NCI-H526 (cell line): ENCODE results near the gene EMID1.
A peak's percentile ranks its signal among the peaks of the same experiment; 100 is the strongest.

Experiments used
- DNase-seq, 2 experiments: peaks; one replicate each; lab custom pipeline; 2025; lab: John Stamatoyannopoulos, UW

Gene EMID1

DNA sequence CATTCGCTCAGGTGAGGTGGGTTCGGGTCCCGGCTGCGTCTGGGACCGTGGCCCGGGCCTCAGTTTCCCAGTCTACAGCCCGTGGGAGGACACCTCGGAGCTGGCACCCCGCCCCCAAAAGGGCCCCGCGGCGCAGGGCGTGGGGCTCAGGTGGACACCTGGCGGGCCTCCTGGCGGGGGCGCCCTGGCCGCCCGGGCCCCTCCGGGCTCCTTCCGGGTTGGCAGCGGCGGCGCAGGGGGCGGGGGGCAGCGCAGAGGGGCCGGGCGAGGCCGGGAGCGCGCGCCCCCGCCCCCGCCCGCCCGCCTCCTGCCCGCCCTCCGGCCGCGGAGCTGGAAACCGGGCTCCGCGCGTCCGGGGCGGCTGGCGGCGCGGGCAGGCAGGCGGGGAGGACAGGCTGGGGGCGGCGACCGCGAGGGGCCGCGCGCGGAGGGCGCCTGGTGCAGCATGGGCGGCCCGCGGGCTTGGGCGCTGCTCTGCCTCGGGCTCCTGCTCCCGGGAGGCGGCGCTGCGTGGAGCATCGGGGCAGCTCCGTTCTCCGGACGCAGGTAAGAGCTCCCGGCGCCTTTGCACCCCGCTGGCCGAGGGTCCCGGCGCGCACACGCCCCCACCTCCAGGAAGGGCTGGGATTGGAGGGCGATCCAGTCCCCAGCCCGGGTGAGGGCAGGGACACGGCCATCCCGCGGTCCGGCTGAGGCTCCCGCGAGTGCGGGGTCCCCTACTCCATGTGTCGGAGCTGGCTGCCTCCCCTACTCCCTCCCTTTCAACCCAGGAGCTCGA lies at the start of gene EMID1:
Gene EMID1, plus strand, starts transcription at position 303 of the 778 bp plus-strand sequence. Its CDS starts 143 bp downstream, at position 446.
- peak in 1 of 2 experiments; percentile 56 for DNase-seq

DNA sequence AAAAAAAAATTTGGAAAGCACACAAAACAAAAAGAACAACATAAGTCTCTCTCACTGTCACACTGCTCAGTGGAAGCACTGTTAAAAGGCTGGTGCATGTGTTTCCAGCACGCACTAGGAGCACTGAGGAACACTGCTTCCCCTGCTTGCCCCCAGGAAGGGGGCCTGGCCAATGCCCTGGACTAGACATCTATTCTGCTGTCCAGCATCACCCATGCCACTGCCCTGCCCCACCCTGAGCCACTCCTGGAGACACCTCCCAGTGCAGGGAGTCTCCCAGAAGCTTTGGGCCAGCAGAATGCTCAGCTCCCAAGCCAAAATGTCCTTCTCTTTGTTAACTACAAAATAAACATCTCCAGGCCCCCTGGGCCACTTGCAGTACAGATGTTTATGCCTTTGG lies 49.7 kb upstream of the EMID1 start:
- no peak for DNase-seq

DNA sequence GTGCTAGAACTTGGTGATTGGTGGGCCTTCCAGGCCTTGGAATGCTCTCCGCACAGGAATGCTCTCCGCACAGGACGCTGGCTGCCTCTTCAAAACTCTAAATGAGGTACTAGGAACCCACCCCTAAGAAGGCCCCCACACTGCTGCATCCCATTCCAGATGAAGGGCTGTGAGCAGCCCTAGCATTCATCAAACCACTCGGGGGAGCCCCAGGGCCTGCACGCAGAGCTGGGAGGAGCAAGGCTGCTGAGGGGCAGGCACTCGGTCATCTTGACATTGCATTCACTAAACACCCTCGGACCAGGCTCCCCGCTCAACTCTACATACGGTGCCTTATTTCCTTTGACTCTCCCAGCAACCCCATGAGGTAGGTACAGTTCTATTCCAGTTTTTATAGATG lies 49.2 kb upstream of the EMID1 start:
- DNase-seq, result peak in 1 of 2 experiments; percentile 6

DNA sequence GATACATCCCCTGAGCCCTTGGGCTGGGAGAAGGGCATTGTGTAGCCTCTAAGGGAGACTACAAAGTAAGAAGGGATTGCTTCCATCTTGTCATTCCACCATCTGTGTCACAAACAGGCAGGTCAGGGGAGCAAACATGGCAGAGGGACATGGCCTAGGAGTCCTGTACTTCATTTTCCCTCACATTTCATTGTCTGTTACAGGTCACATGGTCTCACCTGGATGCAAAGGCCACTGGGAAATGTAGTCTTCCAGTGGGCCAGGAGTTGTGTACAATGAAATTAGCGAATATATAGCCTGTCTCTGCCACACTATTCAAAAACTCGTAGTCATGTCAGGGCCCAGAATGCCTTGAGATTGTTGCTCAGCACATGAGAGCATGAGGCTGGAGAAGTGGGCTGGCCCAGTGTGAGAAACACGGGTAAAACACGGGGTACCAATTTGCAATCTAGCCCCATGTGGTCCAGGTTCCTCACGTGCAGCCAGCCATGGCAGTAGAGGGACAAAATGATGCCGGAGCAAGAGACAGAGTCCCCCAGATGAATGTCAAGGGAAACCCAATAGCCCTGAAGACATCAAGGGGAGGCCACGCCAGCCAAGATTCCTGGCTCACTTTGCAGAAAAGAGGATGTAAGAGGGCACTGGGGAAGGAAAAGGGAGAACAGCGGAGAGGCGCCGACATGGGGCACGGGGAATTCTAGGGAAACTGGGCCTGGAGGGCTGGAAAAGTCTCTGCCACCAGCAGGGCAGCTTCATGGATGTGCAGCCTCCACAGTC lies 47.7 kb upstream of the EMID1 start:
- DNase-seq, result peak in 1 of 2 experiments; percentile 8

DNA sequence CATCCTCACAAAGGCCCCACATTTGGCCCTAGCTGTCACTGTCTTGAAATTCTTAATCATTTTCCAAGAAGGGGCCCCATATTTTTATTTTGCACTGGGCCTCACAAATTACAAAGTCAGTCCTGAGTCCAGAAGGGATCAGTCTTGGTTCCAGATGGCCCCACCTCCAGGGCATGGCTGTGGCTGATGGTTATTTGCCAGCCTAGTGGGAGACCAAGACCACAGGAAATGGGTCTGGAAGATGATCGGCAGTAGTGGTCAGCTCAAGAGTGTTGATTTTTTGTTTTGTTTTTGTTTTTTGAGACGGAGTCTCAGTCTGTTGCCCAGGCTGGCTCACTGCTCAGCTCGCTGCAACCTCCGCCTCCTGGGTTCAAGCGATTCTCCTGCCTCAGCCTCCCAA lies 47.1 kb upstream of the EMID1 start:
- no peak for DNase-seq

DNA sequence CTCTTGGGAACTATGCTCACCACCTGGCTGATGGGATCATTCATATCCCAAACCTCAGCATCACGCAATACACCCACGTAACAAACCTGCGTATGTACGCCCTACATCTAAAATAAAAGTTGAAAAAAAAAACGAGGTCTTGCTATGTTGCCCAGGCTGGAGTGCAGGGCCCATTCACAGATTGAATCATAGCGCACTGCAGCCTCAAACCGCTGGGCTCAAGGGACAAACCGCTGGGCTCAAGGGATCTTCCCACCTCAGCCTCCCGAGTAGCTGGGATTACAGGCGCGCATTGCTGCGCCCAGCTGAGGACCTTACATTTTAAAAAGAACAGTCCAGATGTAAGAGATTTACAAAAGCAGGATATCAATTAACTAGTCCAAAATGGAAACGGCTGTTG lies 41.9 kb upstream of the EMID1 start:
- no peak for DNase-seq

DNA sequence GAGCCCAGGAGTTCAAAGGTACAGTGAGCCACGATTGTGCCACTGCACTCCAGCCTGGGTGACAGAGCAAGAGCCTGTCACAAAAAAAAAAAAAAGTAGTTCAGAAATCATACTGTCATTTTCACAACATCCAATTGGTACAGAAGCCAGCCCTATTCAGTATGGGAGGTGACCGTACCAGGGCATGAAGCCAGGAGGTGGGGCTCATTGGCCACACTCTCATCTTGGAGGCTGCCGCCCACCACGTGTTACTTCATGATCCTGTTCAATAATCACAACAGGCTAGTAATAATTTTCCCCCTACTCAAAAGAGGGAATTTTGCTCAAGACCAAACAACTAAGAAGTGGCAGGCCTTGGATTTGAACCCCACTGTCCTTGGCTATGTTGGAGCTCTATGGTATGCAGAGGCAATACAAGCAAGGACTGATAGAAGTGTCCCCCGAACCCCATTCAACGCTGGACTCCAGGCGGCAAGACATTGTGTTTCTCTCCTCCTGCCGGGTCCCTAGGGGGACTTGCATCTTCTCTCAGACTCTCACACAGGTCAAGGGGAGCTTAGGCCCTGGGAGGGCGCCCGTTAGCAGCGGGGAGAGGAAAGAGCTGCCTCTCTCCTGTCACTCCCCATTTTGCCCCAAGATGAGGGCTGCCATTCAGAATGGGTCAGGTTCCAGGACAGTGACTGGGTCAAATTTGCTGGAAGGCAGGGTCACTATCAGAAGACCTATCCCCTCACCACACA lies 40.2 kb upstream of the EMID1 start:
- DNase-seq, result no peak

DNA sequence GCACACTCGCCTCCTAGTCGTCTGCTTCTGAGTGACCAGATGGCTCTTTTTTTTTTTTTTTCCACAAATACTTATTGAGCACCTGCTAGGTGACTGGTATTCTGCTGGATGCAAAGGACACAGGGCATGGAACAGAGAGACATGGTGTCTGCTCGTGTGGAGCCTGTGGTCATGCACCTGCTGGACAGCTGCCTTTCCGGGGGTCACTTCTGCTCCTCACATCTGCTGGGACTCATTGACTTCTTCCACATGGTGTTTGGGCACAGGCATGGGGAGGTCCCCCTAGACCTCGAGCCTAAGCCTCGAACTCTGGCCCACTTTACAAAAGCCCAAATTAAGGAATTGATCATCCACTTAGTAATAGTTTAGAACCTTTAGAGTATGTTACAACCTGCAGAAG lies 39.5 kb upstream of the EMID1 start:
- no peak for DNase-seq

DNA sequence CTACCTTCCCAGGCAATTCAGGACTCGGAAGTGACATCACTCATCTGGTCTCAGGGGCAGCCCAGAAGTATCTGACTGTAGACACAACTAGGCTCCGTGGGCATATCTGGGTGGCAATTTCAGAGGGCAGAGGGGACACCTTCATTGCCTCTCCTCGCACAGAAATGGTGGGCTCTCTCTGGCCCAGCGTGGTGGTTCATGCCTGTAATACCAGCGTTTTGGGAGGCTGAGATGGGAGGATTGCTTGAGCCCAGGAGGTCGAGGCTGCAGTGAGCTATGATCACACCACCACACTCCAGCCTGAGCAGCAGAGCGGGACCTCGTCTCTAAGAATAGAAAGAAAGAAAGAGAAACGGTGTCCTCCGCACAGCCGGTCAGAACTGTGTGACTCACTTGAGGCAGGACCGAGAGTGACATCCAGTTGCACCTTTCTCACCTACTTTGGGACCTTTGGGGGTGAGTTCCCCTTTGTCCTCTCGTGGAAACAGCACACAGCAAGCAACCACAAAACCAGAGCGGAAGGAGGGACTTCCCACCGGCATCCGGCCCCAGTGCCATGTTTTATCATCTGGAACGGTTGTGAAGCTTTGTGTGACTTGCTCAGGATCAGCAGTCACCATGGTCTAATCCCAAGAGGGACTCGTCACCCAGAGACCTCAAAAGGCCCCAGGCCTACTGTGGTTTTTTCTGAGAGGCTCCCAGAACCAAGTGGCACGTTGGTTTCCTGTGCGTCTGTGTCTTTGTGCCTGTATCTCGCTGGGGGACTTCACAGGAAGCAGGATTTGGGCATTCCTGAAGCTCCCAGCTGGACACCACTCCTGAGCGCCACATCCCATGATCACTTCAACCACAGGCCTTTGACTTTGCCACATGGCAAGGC lies 38.4 kb upstream of the EMID1 start:
- DNase-seq, result no peak

DNA sequence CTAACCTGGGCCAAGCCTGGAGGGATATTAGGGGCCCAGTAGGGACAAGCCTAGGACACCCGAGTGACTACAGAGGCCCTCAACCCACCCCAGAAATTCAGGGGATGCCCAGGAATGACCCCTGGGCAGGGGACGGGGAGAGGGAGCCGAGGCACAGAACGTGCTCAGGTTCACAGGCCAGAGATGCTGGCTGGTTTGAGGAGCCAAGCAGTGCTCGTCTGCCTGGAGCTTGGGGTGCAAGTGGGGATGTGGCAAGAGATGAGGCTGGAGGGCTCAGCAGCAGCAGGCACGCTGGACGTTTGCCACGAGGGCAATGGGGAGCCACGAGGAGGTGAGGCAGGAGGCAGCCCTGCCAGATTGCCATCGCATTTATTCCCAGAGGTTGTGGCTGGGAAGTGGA lies 34.0 kb upstream of the EMID1 start:
- no peak for DNase-seq

DNA sequence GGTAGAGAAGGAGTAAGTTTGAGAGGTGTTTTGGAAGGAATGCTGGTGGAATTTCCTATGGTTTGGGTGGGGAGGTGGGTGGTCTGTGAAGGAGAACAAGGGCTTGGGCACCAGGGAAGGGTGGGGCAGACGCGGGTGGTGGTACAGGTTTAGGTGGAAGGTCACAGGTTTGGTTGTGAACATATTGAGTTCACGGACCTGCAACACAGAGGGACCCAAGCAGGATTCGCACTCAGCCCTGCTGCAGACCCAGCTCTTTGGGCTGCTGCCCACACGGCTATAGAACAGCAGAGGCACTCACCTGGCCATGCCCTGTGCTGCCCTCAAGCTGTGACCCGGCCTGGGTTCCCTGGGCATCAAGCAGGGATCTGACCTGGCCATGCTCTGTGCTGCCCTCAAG lies 33.5 kb upstream of the EMID1 start:
- DNase-seq, result no peak

DNA sequence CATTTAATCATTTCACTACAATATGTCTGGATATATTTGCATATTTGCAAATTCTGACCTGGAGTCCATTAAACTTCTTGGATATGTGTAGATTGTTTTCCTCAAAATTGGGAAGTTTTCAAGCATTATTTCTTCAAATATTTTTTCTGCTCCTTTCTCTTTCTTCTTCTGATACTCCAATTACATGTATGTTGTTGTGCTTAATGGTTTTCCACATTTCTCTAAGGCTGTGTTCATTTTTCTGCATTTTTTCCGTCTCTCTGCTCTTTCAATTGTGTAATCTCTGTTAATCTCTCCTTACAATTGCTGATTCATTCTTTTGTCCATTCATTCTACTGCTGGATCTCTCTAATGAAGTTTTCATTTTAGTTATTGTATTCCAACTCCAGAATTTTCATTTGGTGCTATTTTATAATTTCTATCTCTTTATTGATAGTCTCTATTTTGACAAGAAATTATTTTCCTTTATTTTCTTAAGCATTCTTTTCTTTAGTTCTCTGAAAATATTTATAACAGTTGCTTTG lies 30.3 kb upstream of the EMID1 start:
- no peak for DNase-seq

DNA sequence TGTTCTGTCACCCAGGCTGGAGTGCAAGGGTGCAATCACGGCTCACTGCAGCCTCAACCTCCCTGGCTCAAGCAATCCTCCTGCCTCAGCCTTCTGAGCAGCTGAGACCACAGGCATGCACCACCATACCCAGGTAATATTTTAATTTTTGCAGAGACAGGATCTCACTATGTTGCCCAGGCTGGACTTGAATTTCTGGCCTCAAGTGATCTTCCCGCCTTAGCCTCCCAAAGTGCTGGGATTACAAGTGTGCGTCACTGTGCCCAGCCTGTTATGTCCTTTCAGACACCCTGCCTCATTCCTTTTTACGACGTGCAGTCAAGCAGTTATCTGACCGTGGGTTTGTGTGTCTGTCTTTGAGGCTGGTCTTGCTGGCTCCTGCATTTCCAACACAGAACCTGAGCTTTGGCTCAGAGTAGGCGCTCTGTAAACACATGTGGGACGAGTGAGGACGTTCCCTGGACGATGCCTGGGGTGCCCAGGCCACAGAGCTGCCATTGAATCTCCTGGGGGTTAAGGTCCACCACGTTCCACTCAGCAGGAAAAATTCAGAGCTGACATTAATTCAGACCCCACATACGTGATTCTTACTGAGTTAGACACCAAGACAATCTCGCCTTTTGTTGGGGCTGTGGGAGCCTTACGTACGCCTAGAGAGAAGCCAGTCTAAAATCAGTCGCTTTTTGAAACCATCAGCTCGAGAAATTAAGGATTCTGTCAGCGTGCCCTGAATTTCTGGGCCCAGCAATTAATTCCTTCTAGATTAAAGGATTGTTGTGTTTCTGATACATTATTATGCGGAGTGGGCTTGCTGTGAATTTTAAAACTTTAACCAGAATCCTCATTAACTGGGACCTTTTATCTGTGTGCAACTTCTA lies 21.5 kb upstream of the EMID1 start:
- no peak for DNase-seq

DNA sequence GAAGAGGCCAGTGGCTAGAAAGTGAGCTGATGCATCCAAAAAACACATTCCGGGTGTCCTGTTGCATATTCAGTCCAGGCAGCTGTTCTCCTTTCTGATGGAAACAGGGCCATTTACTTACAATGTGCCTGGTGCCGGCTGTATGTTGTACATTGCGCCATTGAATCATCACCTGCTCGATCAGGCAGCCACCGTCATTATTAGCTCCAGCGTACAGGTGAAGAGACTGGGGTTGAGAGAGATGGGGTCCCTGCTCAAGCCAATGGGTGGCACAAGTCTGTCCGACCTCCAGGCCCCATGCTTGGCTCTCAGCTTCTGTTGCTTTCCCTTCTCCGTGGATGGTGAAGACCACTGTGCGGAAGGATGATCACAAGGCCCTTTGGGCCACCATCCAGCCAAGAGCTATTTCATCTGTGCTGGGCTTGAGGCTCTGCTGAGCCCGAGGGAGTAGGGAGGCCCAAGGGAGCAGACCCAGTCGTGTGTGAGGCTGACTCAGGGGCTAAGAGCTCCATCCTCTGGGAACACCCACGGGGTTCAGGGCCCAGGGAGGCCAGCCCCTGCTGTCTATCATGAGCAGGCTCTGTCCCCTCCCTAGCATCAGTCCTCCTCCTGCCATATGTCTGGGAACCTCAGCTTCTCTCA lies 20.7 kb upstream of the EMID1 start:
- no peak for DNase-seq

DNA sequence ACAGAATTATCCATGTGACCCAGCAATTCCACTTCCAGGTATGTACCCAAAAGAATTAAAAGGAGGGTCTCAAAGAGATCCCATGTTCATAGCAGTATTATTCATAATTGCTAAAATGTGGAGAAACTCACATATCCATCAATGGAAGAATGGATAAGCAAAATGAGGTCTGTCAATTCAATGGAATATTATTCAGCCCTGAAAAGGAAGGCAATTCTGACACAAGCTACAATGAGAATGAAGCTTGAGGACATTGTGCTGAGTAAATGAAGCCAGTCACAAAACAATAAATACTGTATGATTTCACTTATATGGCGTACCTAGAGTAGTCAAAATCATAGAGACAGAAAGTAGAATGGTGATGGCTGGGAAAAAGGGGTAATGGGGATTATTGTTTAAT lies 19.4 kb upstream of the EMID1 start:
- DNase-seq, result no peak

DNA sequence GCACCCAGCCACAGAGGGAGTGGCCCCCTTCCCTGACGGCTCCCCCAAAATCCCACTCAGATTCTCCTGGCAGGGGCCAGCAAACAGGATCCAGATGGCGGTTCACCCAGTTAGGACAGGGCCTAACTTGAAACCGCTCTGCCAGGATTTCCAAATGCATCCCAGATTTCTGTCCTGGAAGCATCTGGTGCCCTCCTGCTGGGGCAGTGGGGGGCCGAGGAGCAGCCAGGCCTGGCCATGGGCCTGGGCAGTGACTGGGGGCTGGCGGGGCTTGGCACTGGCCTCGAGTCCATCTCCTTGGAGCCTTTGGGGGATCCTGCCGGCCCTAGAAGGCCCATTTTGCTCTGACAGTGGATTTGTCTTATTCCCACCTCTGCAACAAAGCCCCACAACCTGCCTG lies 17.9 kb upstream of the EMID1 start:
- no peak for DNase-seq

DNA sequence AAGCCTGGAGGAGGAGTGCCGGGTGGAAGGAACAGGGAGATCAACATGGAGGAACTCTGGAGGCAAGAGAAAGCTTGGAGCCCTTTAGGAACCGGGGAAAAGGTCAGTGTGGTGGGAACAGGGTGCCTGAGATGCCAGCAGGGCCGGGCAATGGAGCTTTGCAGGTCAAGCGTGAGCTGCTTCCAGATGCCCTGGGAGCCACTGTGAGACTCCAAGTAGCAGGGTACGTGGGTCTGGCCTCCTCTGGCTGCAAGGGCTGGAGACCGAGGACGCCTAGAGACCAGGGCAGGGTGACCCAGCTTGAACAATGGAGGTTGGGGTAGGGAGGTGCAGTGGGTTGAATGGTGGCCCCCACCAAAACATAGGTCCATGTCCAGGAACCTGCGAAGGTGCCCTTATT lies 15.6 kb upstream of the EMID1 start:
- no peak for DNase-seq

DNA sequence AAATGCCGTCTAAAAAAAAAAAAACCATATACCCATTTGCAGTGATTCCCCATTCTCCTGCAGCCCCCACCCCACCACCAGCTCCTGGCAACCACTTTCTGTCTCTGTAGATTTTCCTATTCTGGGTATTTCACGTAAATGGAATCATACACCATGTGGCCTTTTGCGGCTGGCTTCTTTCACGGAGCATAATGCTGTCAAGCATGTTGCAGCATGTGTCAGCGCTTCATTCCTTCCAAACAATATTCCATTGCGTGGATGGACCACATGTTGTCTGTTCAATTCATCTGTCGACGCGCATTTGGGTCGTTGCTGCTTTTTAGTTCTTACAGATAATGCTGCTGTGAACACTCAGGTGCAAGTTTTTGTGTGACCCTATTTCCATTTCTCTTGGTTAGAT lies 14.8 kb upstream of the EMID1 start:
- no peak for DNase-seq

DNA sequence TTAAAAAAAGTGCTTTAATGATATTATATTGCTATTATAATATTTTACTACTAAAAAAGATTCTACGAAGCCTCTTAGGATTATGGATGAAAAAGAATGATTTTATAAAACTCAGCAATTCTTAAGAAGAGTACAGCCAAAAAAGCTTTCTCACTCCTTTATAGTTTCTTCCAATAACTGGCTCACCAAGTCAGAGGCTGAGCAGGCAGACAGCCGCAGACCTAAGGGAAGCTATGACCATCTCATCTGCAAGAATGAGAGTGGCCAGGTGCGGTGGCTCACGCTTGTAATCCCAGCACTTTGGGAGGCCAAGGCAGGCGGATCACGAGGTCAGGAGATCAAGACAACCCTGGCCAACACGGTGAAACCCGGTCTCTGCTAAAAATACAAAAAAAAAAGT lies 12.7 kb upstream of the EMID1 start:
- DNase-seq, result no peak

DNA sequence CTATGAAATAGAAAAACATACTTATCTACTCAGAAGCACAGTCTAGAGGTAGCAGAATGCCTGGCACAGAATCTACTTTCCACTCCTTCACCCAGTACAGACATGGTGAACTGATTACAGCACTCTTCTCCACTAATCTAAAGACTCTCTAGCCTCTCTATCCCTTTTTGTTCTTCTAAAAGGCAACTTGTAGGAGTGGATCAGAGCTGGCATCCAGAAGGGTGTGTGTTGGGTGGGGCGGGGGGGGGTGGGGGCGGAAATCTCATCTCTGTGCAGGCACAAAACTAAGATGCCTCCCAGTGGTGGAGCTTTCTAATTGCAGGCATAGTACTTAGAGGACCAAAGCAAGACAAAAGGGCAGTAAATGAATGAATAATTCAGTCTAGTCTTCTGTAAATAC lies 11.5 kb upstream of the EMID1 start:
- DNase-seq, result no peak
